IPS-18c (cell line): ENCODE data around the gene APOH.

Experiments
- H3K4me3 ChIP-seq: 2 replicates; pipeline ENCODE4 v1.7.0; 2013; ENCODE audit warnings: low read depth, mild to moderate bottlenecking, low read length, moderate library complexity; ENCODE audit not compliant: insufficient read depth
- H3K9me3 ChIP-seq: one replicate; pipeline ENCODE4 v1.6.1; 2013; ENCODE audit warnings: mild to moderate bottlenecking, low read length, moderate library complexity; ENCODE audit not compliant: control insufficient read depth, insufficient read depth

APOH gene

GRCh38 chr17:66214884-66215528 is 14.2 kb downstream of the APOH start:
- Histone ChIP-seq H3K4me3 (no peak overlapping the region), H3K9me3 (no peaks in the 10 kb centered on the region)

GRCh38 chr17:66211047-66211810 is 18.0 kb downstream of the APOH start:
- no peak overlapping the region for H3K4me3 ChIP-seq
- H3K9me3 ChIP-seq = no peaks in the 10 kb centered on the region

- H3K4me3 ChIP-seq = no peak overlapping the region
- no peaks in the 10 kb centered on the region for H3K9me3 ChIP-seq
Measured at GRCh38 chr17:66210208-66210574, 19.0 kb downstream of the APOH start.

- H3K4me3 ChIP-seq = no peak overlapping the region
- no peaks in the 10 kb centered on the region for H3K9me3 ChIP-seq
Measured at GRCh38 chr17:66207936-66208335, 21.3 kb downstream of the APOH start.

- Histone ChIP-seq H3K4me3 (no peak overlapping the region; the same call in 1 of the 2 replicates), H3K9me3 (no peaks in the 10 kb centered on the region)
Measured at GRCh38 chr17:66203274-66204015, 25.8 kb downstream of the APOH start.

GRCh38 chr17:66200685-66201092 is 28.5 kb downstream of the APOH start:
- H3K4me3 ChIP-seq = no peak overlapping the region

GRCh38 chr17:66198242-66198641 is 31.0 kb downstream of the APOH start:
- H3K4me3 ChIP-seq = no peak overlapping the region

More at GRCh38 chr17:66200685-66201092, 28.5 kb downstream of the APOH start:
- H3K9me3 ChIP-seq = no peaks in the 10 kb centered on the region

GRCh38 chr17:66192378-66192687 is 36.9 kb downstream of the APOH start:
- H3K4me3 ChIP-seq = peak overlapping the region; percentile 47
- no peaks in the 10 kb centered on the region for H3K9me3 ChIP-seq

More at GRCh38 chr17:66198242-66198641, 31.0 kb downstream of the APOH start:
- H3K9me3 ChIP-seq = no peaks in the 10 kb centered on the region

GRCh38 chr17:66191593-66192377 is 37.4 kb downstream of the APOH start, which contains the start of gene CEP112:
Gene CEP112, minus strand, starts transcription at chr17:66192133.
- H3K4me3 ChIP-seq = peak within 1 kb of the TSS; percentile 85
- H3K9me3 ChIP-seq = no peaks in the 10 kb centered on the region

GRCh38 chr17:66190738-66191592 is 38.2 kb downstream of the APOH start:
- no peaks in the 10 kb centered on the region for H3K9me3 ChIP-seq
- H3K4me3 ChIP-seq = peak overlapping the region; percentile 85

- Histone ChIP-seq H3K4me3 (no peak overlapping the region), H3K9me3 (no peaks in the 10 kb centered on the region)
Measured at GRCh38 chr17:66187718-66188117, 41.5 kb downstream of the APOH start.

- no peaks in the 10 kb centered on the region for H3K9me3 ChIP-seq
- H3K4me3 ChIP-seq = no peak overlapping the region
Measured at GRCh38 chr17:66185862-66186261, 43.4 kb downstream of the APOH start.

- H3K9me3 ChIP-seq = no peaks in the 10 kb centered on the region
- H3K4me3 ChIP-seq = no peak overlapping the region
Measured at GRCh38 chr17:66184392-66184791, 44.8 kb downstream of the APOH start.

- no peak overlapping the region for H3K4me3 ChIP-seq
Measured at GRCh38 chr17:66183529-66183928, 45.7 kb downstream of the APOH start.

GRCh38 chr17:66178642-66179041 is 50.6 kb downstream of the APOH start:
- Histone ChIP-seq H3K4me3 (no peak overlapping the region), H3K9me3 (no peaks in the 10 kb centered on the region)

More at GRCh38 chr17:66183529-66183928, 45.7 kb downstream of the APOH start:
- H3K9me3 ChIP-seq = no peaks in the 10 kb centered on the region

GRCh38 chr17:66177048-66177447 is 52.2 kb downstream of the APOH start:
- Histone ChIP-seq H3K4me3 (no peak overlapping the region), H3K9me3 (no peaks in the 10 kb centered on the region)
